ENCODE results near the gene MARCHF10. TPM values are rescaled to one million over a fixed set of nuclear protein-coding genes. Genes with fewer than 3 reads are reported as not detected.

Gene MARCHF10
- total and polyA plus RNA-seq, 2 donors (not counting 3 experiments of a cell fraction or from before 2014, with no cell fraction given) = 0.11 TPM; not detected in 1

DNA sequence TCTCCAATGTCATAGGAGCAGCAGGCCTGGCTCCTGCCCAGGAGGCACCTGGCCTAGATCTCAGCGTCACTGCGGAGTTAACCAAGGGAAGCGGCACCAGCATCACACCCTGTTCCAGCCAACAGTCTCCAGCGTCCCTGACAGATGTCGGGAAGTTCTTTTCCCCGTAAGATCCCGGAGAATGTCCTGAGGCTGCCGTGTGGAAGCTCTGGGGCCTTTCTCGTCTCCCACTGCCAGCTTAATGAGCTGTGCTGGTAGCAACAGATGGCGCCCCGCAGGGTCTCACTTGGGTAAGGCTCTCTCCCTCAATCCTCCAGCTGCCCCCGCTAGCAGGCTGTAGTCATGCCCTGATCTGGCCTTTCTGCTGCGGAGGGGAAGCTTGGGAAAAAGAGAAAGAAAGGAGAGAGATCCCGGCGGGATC, 57.5 kb downstream of the MARCHF10 start:
- TF ChIP-seq FOS (IDR thresholded peaks at IDR 0.05; ENCODE audit: borderline replicate concordance, insufficient read depth, low read length) (no peak), POLR2AphosphoS5 (IDR thresholded peaks at IDR 0.05; ENCODE audit: insufficient read depth, low read depth, low read length) (no peak), CTCF (IDR thresholded peaks at IDR 0.05; ENCODE audit: extremely low read depth in 1 of 2, insufficient read depth in 1 of 2, low read depth in 1 of 2, low read length in 2 of 2) (no peak), MYC (IDR thresholded peaks at IDR 0.05; ENCODE audit: low read depth, low read length) (no peak), EZH2 (IDR thresholded peaks at IDR 0.05; ENCODE audit: borderline replicate concordance, low read depth, low read length, severe bottlenecking) (no peak), JUN (IDR thresholded peaks at IDR 0.05; ENCODE audit: borderline replicate concordance, insufficient read depth, insufficient read length, low read depth) (no peak), GATA2 (IDR thresholded peaks at IDR 0.05; ENCODE audit: insufficient read depth, insufficient read length, low read depth, low read length) (no peak), MAX (IDR thresholded peaks at IDR 0.05; ENCODE audit: insufficient read depth, insufficient read length) (no peak), POLR2A (IDR thresholded peaks at IDR 0.05; ENCODE audit: low read depth, low read length) (no peak)
- H3K9me1 ChIP-seq (replicated peaks; ENCODE audit: control insufficient read depth, extremely low read depth, insufficient read depth, low read length) = no peaks in the 10 kb centered on the region
- H3K4me3 ChIP-seq (replicated peaks in 1 of 3; ENCODE audit: insufficient read depth in 1 of 3, low read depth in 1 of 3, low read length in 3 of 3) = no peak overlapping the region
- H2AFZ ChIP-seq (ENCODE audit: low read depth, low read length) = no peak overlapping the region
- no peak overlapping the region for H3K27ac ChIP-seq (ENCODE audit: insufficient read depth, low read depth, low read length)
- H4K20me1 ChIP-seq (replicated peaks; ENCODE audit: control insufficient read depth, extremely low read depth, insufficient read depth, low read length) = no peaks in the 10 kb centered on the region
- FAIRE-seq = no peak
- intact Hi-C loops (cut with micrococcal nuclease) (no loop called here), dilution Hi-C loops (cut with MboI; ENCODE audit: extremely low pct_ligation_motif_present, low sequenced_read_pairs) (no loop called here)
- H3K9ac ChIP-seq (replicated peaks; ENCODE audit: extremely low read depth, insufficient read depth, low read length) = no peak overlapping the region
- no peaks in the 10 kb centered on the region for H3K36me3 ChIP-seq (ENCODE audit: control insufficient read depth in 2 of 2, extremely low read depth in 1 of 2, insufficient read depth in 2 of 2, low read length in 2 of 2)
- H3K4me2 ChIP-seq (ENCODE audit: insufficient read depth, low read length) = no peak overlapping the region
- BruUV-seq (replicated peaks) = no TSS peak
- peaks cover 0 to 2% of the 10 kb centered on the region in 2 experiments for H3K27me3 ChIP-seq (ENCODE audit: control insufficient read depth in 2 of 2, insufficient read depth in 2 of 2, low read length in 2 of 2)
- CTCF ChIA-PET = no interaction called here
- H3K4me1 ChIP-seq (ENCODE audit: control insufficient read depth, extremely low read depth, insufficient read depth, low read length) = no peaks in the 10 kb centered on the region
- POLR2A ChIA-PET = no interaction called here
- no peaks in the 10 kb centered on the region for H3K79me2 ChIP-seq (ENCODE audit: control insufficient read depth, insufficient read depth, low read length)
- no peak for DNase-seq (ENCODE audit: low read depth, low spot score)
- H3K9me3 ChIP-seq (replicated peaks; ENCODE audit: control insufficient read depth, insufficient read depth, low read length) = no peaks in the 10 kb centered on the region
